GM18502 (cell line): ENCODE measurements around the gene STOM.

Experiments
- ATAC-seq: cut with Tn5 transposase; IDR thresholded peaks from one replicate; pipeline ENCODE4 v1.9.1; 2021; ENCODE audit warnings: mild to moderate bottlenecking; ENCODE audit not compliant: unreplicated experiment, poor library complexity

The STOM gene

GRCh38 chr9:121289772-121290370 is 80.2 kb downstream of the STOM start:
- ATAC-seq: no peak

GRCh38 chr9:121289026-121289771 is 80.9 kb downstream of the STOM start:
- ATAC-seq: no peak
